HG03460 (cell line): ENCODE results near the gene ATP7B.
"Not testable (repeated sequence)": the region's sequence is repeated elsewhere in the genome, so short reads cannot be mapped to it uniquely, and the experiment has no call there.

ENCODE experiments used
- ATAC-seq: cut with Tn5 transposase; IDR thresholded peaks from one replicate; pipeline ENCODE4 v1.9.1; 2021; ENCODE audit not compliant: unreplicated experiment

ATP7B gene

DNA sequence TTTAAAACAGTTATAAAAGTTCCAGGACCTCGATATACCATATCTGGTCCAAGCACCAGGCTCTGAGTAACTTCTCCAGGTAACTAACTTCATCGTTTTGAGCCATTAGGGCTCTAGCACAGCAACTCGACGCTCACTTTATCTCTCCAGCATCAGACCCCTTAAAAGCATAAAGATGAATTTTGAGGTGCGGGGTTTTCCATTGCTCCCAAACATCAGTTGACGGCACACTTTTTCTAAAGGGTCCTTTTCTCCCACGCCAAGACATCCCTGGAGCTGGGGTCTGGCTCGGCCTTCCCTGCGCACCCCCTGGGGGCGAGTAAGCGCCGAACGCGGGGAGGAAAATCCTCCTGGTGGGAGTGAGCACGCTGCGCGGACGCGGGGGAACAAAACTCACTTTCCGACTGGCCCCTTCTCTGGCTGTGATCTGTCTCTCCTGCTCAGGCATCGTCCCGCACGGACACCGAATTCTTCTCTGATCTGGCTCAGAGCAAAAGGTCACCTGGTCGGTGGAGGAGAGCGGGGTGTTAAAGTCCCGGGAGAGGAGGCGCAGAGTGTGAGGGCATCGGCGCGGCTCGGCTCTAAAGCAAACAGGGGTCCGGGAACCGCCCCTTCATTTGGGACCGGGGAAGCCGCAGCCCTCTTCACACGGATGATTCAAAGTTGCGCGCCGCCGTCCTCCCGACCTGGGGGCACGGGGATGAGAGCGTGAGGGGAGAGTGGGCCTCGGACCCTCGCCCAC, at the start of gene ATP7B:
Gene ATP7B (minus strand): TSS at position 561 of the 742 bp plus-strand sequence. CDS start 113 bp downstream, at position 448.
- ATAC-seq, result no peak

DNA sequence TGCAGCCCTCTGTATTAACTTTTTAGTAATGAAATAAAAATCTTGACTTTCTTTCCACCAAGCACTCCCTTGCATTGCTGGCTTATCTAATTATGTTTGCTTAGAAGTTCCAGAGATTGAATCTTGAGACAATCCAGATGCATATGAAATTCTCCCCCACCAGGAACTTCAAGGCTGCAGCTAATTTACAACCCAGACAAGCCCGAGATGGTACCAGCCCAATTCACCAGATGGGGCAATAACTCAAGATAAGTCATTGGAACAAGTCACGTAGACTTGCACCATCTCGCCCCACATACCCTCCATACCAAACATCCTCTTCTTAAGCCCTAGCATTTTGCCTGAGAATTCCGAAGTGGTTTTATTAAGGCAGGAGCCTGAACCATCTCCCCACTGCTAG, 42.2 kb upstream of the ATP7B start:
- no peak for ATAC-seq

DNA sequence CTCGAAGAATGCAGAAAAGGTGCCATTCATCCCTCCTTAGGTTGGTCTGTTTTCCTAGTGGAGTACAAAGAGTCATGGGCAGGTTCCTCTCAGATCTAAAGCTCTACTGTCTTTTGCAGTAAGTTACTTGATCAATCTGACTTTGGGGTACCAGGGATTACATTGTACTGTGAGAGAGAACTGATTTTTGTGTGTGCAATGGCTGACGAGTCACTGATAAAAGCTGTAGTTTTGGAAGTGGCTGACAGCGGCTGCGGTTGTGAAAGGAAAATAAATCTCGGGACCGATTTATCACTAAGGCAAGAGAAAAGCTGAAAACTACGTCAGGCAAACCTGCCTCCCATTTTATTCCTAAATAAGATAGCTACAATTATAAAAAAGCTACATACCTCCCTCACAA, 40.1 kb upstream of the ATP7B start:
- no peak for ATAC-seq

DNA sequence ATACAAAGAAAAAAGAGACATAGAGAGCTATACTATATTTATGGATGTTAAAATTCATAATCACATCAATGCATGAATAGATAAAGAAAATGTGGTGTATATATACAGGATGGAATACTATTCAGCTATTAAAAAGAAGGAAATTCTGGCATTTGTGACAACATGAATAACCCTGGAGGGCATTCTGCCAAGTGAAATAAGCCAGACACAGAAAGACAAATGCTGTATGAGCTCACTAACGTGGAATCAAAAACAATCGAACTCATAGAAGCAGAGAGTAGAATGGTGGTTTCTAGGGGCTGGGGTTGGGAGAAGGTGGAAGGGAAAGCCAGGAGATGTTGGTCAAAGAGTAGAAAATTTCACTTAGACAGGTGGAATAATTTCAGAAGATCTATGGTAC, 37.3 kb upstream of the ATP7B start:
- no peak for ATAC-seq

DNA sequence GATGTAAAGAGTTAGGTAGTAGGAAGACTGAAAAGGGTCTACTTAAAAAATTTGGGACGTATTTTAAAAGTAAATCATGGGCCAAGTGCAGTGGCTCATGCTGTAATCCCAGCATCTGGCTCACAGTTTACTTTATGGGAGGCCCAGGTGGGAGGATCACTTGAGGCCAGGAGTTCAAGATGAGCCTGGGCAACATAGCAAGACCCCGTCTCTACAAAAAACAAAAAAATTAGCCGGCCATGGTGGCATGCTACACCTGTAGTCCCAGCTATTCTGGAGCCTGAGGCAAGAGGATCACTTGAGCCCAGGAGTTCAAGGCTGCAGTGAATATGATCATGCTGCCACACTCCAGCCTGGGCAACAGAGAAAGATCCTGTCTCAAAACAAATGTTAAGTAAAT, 36.2 kb upstream of the ATP7B start:
- no peak for ATAC-seq

DNA sequence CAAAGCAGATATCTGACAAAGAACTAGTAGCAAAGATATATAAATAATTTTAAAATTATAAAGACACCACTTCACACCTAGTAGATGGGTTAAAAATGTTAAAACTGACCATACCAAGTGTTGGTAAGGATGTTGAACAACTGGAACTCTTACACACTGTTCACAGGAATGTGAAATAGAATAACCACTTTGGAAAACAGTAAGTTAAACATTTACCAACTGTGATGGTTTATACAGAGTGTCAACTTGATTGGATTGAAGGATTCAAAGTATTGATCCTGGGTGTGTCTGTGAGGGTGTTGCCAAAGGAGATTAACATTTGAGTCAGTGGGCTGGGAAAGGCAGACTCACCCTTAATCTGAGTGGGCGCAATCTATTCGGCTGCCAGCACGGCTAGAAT, 32.4 kb upstream of the ATP7B start:
- no peak for ATAC-seq

DNA sequence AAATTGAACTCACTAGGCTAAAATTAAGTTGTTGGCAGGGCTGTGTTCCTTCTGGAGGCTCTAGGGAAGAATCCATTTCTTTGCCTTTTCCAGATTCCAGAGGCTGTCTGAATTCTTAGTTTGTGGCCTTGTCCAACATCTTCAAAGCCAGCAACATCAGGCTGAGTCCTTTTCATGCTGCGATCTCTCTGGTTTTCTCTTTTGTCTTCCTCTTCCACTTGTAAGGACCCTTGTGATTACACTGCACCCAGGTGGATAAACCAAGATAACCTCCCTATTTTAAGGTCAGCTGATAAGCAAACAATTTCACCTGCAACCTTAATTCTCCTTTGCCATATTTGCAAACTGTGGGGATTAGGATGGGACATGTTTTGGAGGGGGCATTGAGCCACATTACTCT, 24.8 kb upstream of the ATP7B start:
- ATAC-seq, result no peak

DNA sequence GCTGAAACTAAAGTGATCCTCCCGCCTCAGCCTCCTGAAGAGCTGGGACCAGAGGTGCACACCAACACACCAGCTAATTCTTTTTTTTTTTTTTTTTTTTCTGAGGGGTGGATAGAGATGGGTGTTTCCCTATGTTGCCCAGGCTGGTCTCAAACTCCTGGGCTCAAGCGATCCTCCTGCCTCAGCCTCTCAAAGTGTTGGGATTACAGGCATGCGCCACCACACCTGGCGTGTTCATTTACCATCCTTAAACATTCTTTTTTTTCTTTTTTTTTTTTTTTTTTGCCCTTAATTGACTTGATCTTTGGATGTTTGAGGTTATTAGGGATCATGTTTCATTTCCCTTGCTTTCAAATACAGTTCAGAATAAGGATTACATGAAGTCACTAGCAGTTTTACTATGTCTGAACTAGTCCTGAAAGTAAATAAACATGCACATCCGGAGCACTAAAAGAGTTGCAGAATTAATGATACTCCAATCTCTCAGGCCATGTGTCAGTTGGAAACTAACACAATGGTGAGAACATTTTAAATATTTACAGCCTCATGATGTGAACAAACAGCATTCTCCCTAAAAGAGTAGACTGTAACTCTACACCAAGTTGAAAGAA, 23.5 kb upstream of the ATP7B start:
- ATAC-seq, result no peak

DNA sequence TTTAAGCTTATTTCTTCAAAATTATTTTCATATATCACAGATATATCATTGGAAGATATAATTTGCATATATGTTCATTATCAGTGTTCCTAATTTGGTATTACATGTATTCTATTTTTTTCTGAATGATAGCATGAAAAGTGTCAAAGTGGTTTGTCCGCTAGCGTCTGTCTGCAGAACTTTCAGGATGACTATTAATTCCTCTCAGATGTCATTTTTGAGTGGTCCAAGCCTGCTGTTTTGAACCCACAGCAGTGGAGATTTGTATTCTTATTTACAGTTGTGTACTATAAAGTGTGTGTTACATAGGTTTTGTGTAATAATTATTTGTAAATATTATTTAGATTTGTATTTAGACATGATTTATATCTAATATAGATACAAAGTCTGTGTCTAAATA, 21.8 kb upstream of the ATP7B start:
- ATAC-seq, result no peak

DNA sequence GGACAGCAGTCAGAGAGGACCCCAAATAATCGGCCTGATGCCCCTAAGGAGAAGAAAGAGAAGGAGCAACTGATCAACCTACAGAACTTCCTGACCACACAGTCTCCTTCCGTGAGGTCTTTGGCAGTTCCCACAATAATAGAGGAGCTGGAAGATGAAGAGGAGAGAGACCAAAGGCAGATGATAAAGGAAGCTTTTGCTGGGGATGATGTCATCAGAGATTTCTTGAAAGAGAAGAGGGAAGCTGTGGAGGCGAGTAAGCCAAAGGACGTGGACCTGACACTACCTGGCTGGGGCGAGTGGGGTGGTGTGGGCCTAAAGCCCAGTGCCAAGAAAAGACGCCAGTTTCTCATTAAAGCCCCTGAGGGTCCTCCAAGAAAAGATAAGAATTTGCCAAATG, 19.2 kb upstream of the ATP7B start:
- not testable (repeated sequence) for ATAC-seq

DNA sequence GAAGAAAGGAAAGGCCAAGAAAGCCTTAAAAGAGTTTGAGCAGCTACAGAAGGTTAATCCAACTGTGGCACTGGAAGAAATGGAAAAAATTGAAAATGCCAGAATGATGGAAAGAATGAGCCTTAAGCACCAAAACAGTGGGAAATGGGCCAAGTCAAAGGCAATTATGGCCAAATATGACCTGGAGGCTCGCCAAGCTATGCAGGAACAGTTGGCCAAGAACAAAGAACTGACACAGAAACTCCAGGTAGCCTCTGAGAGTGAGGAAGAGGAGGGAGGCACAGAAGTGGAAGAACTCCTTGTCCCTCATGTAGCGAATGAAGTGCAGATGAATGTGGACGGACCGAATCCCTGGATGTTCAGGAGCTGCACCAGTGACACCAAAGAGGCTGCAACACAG, 18.3 kb upstream of the ATP7B start:
- ATAC-seq, result no peak

DNA sequence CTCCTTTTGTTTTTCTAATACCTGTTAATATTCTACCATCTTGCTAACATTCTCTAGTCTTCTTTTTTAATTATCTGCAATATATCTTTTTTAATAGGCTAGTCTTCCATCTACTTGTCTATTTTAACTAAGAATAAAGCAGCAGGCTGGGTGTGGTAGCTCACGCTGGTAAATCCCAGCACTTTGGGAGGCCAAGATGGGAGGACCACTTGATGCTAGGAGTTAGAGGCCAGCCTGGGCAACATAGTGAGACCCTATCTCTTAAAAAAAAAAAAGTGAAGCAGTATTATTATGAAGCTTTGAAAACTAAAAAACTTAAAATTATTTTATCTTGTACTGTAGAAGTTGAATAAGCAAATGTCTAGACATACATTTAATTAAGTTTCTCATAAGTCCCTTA, 16.6 kb upstream of the ATP7B start:
- no peak for ATAC-seq

DNA sequence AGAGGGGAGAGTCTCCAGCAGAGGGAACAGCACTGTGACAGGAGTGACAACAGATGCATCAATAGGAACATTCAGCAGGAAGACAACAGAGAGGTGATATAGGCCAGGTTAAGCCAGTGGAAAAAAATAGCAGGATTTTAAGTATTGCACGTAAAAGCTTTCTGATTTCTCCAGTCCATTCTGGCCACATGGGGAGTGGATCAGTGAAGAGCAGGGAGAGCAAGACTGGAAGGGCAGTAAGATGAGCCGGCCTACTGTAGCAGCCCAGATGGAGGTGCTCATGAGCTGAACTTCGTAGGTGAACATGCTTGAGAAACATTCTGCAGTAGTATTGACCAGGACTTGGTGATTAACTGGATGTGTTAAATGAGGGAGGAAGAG, 15.0 kb upstream of the ATP7B start:
- no peak for ATAC-seq

DNA sequence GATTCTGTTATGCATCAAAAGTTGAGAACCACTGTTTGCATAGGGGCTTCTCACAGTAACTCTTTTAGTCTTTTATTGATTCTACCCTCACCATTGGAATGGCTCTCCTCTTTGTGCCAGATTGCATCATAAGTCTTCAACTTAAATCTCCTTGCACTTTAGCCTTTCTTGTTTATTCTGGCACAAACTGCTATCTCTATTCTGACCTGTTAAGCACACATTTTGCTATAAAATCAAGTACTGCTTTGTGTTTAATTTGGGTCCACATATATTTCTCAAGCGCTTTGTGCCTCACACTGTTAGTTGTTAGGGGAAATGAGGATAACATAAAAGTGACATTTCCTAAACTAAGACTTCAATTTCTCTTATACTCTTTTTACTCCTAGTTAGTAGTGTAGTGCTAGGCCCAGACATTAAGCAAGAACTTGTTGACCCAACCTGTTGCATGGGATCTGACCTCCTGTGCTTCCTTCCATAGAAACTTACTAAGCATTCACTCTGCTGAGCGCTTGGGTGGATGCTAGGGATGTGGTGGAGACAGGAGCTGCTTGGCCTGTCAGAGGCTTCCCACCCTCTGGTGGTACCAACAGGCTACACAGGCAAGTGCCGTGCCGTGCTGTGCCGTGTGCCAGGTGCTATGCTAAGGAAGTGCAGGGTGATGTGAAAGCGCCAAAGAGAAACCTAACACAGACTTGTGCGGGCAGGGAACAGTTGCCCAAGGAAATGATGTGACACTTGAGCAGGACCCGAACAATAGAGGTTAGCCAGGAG, 14.4 kb upstream of the ATP7B start:
- no peak for ATAC-seq

DNA sequence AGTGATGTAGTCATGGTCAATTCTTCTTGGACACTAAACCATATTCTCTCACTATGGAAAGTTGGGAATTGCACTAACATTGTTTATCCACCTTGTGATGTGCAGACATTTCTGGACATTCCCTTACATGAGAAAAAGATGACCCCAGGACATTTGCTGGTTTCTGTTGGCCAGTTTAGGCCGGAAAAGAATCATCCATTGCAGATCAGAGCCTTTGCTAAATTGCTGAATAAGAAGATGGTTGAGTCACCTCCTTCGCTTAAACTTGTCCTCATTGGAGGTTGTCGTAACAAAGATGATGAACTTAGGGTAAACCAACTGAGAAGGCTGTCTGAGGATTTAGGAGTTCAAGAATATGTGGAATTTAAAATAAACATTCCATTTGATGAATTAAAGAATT, 13.2 kb upstream of the ATP7B start, which contains the start of gene UTP14C:
Gene UTP14C (plus strand): TSS at position 211 of the 400 bp plus-strand sequence. CDS start 4,114 bp downstream, outside the sequence.
- ATAC-seq, result no peak

DNA sequence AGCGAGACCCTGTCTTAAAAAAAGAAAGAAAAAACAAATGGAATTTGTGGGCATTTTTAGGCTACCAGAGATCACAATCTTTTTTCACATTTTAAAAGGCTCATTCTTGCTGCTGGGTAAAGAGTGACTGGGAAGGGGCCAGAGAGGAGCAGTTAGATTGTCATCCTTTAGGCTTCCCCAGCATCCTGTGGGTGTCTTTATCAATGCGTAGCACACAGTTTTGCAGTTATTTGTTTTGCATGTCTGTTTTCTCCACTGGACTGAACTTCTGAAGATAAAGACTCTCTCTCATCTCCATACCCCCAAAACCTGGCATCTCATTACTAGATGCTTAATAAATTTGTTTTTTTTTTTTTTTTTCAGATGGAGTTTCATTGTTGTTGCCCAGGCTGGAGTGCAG, 11.1 kb upstream of the ATP7B start:
- no peak for ATAC-seq

DNA sequence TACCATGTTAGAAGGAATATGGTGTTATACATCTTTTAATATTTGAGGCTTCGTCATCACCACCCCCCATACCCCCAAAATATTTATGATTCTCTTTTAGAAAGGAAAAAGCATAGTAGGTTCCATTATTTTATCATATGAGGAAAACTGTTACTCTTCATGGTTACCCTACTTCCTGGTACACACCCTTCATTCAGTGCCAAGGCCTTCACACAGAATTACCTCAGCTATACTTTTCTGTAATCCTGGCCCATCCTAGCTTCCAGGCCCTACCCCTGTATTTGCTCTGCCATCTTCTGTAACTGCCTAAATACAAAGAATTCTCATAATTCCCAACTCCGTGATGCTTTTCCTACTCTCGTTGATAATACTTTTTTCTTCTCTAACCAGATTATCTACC, 8.9 kb upstream of the ATP7B start:
- ATAC-seq, result no peak

DNA sequence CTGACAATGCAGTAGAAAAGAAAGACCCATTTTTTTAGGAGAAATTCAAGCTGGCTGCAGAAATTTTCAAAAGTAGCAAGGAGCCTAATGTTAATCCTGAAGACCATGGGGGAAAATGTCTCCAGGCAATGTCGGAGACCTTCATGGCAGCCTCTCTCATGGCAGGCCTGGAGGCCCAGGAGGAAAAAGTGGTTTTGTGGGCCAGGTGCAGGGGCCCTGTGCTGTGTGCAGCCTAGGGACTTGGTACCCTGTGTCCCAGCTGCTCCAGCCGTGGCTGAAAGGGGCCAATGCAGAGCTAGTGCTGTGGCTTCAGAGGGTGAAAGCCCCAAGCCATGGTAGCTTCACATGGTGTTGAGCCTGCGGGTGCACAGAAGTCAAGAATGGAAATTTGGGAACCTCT, 5.0 kb upstream of the ATP7B start:
- ATAC-seq, result no peak

DNA sequence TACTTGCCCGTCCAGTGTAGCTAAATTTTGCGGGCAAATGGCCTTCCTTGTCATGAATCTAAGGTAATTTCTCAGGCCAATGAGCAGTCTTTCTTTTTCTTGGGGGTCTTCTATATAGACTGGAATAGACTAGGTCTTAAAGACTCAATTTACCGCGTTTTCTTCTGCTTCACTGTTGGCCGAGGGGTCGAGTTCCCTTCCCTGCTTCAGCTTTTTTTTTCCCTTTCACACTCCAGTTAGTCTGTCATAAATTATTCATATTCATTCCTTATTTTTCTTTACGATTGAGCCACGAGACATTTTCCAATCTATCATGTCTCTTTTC, 1.2 kb upstream of the ATP7B start:
- no peak for ATAC-seq

DNA sequence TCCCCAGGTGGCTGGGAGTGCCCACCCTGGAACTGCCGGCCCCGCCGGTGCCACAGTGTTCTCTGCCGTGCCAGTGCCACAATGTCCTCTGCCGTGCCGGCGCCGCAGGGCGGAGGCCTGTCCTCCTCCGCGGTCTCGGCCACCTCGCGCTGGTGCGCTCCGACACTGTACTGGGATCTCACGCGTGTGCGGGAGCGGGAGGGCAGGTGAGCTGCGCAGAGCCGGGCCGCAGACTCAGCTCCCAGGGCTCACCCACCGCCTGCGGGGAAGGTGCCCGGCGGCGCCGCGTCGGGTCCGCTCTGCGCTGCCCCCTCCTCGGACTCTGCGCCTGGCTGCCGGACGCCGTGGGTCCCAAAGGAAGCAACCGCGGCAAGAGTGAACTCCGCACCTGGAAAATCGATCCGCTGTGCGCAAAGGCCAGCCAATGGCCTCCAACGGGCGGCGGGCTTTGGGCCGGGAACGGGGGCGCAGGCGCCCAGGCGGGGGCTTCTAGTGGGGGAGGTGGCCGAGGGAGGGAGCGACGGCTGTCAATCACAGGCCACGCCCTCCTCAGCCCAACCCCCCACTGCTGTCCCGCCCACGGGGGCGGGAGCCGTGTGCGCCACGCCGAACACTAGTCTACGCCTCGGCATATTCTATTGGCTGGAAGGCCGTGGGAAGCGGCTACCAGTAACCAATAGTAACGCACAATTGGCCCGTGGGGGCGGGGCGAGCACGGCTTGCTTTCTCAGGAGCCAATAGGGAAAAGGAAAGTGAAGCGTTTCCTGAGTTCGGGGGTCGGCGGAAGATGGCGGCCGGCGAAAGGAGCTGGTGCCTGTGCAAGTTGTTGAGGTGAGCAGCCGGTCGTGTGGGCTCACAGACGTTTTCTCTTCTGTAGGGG, 622 bp upstream of the ATP7B start, which contains the start of gene ALG11:
Gene ALG11 (plus strand): TSS at position 767 of the 880 bp plus-strand sequence. CDS start 21 bp downstream, at position 788.
- peak; percentile 99 for ATAC-seq

DNA sequence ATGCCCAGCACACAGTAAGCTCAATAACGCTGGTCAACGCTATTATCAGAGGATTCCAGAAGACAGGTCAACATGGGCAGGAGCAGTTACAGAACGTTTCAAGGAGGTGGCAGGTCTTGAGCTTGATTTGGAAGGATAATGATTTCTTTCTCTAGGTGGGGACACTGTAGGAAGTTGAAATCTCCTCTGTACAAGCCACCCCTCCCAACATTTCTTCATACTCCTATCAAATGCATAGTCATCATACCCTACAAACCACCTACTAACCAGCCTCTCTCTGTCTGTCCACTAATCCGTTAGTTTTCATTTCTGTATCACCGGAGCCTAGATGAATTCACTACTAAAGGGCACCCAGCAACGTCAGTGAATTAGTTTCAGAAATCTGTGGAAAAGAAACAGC, 1.3 kb downstream of the ATP7B start:
- no peak for ATAC-seq
